ENCODE results near the gene TMEM127.
A peak's percentile ranks its signal among the peaks of the same experiment; 100 is the strongest.

The TMEM127 gene

GRCh38 chr2:96198921-96199320 lies 66.9 kb downstream of the TMEM127 start:
- no peaks in the 10 kb centered on the region for H3K9me3 Mint-ChIP-seq
- H3K4me1 Mint-ChIP-seq, result peaks cover 40 to 74% of the 10 kb centered on the region in 2 donors
- H3K36me3 Mint-ChIP-seq, result peaks cover 25 to 38% of the 10 kb centered on the region in 2 donors
- H3K27me3 Mint-ChIP-seq, result no peaks in the 10 kb centered on the region
- no peak for DNase-seq
- H3K4me3 Mint-ChIP-seq, result peak overlapping the region in 1 of 2 donors; percentile 67
- peak overlapping the region; percentile 33 for H3K27ac Mint-ChIP-seq
- peak; percentile 46 to 55 for ATAC-seq (replicated peaks)

All from stimulated activated naive B cell treated with anti-CD40 and anti-IgM and Interleukin-4, amounts not matched to agents 10 μg/mL and 1 μg/mL and 100 μg/mL, for 72 hours (primary cell).